GM21447 (cell line): ENCODE measurements around the gene CYB561.

ENCODE experiments used
- ATAC-seq: cut with Tn5 transposase; IDR thresholded peaks from one replicate; pipeline ENCODE4 v1.9.1; 2021; ENCODE audit not compliant: unreplicated experiment

CYB561 gene

GRCh38 chr17:63452046-63452961, 6.2 kb upstream of the CYB561 start:
- ATAC-seq, result no peak

- no peak for ATAC-seq
Observed at GRCh38 chr17:63451150-63451549, 5.0 kb upstream of the CYB561 start.

GRCh38 chr17:63450551-63450950, 4.4 kb upstream of the CYB561 start:
- ATAC-seq, result no peak

GRCh38 chr17:63448655-63449054, 2.5 kb upstream of the CYB561 start:
- no peak for ATAC-seq

GRCh38 chr17:63447471-63448009, 1.4 kb upstream of the CYB561 start:
- no peak for ATAC-seq

GRCh38 chr17:63446753-63447470, 806 bp upstream of the CYB561 start:
- ATAC-seq, result peak; percentile 24

- peak; percentile 20 for ATAC-seq
Observed at GRCh38 chr17:63445571-63445953, 544 bp downstream of the CYB561 start.

GRCh38 chr17:63445065-63445464, 1.0 kb downstream of the CYB561 start:
- ATAC-seq, result no peak

GRCh38 chr17:63444457-63444856, 1.6 kb downstream of the CYB561 start:
- no peak for ATAC-seq

- ATAC-seq, result no peak
Observed at GRCh38 chr17:63443053-63443452, 3.1 kb downstream of the CYB561 start.

- no peak for ATAC-seq
Observed at GRCh38 chr17:63442549-63443035, 3.5 kb downstream of the CYB561 start.

- no peak for ATAC-seq
Observed at GRCh38 chr17:63442074-63442473, 4.0 kb downstream of the CYB561 start.

- no peak for ATAC-seq
Observed at GRCh38 chr17:63441654-63442053, 4.5 kb downstream of the CYB561 start.

- ATAC-seq, result no peak
Observed at GRCh38 chr17:63440770-63441335, 5.3 kb downstream of the CYB561 start.

- ATAC-seq, result no peak
Observed at GRCh38 chr17:63440127-63440769, 5.9 kb downstream of the CYB561 start.

- ATAC-seq, result no peak
Observed at GRCh38 chr17:63439687-63440086, 6.4 kb downstream of the CYB561 start.

GRCh38 chr17:63438092-63439051, 7.7 kb downstream of the CYB561 start:
- ATAC-seq, result no peak

GRCh38 chr17:63437287-63438091, 8.6 kb downstream of the CYB561 start:
- ATAC-seq, result no peak

- ATAC-seq, result no peak
Observed at GRCh38 chr17:63436523-63437110, 9.5 kb downstream of the CYB561 start.
